PFSK-1 (cell line): Measurements from ENCODE around the gene UBE2M.
A peak's percentile ranks its signal among the peaks of the same experiment; 100 is the strongest.

Experiments
- FOXP2 ChIP-seq: optimal IDR thresholded peaks from 2 replicates; pipeline ENCODE3; 2011; ENCODE audit warnings: borderline replicate concordance, control low read depth, inconsistent platforms; ENCODE audit not compliant: insufficient read depth; ENCODE audit errors: extremely low read length, extremely low read depth
- POLR2AphosphoS5 ChIP-seq: IDR thresholded peaks from 2 replicates; pipeline ENCODE4 v1.6.1; 2012; ENCODE audit warnings: low read depth, mild to moderate bottlenecking, control low read depth, low read length, moderate library complexity
- SIN3A ChIP-seq: IDR thresholded peaks from 2 replicates; pipeline ENCODE4 v1.6.1; 2012; ENCODE audit warnings: mild to moderate bottlenecking, low read length, moderate library complexity, borderline replicate concordance; ENCODE audit not compliant: insufficient read depth
- TAF1 ChIP-seq: IDR thresholded peaks from 2 replicates; pipeline ENCODE4 v1.6.1; 2012; ENCODE audit warnings: low read length, control low read depth, borderline replicate concordance; ENCODE audit not compliant: insufficient read depth
- TF ChIP-seq, protein P1 (sequence below), 2 experiments: IDR thresholded peaks; 2 replicates each; pipeline versions ENCODE4 v1.6.1 to v1.8.0; 2011 to 2012; ENCODE audit warnings: low read depth in 2 of 2, low read length in 2 of 2, control low read depth in 1 of 2, inconsistent platforms in 1 of 2, mild to moderate bottlenecking in 1 of 2, moderate library complexity in 1 of 2; ENCODE audit not compliant: insufficient read depth in 1 of 2

Gene UBE2M

DNA sequence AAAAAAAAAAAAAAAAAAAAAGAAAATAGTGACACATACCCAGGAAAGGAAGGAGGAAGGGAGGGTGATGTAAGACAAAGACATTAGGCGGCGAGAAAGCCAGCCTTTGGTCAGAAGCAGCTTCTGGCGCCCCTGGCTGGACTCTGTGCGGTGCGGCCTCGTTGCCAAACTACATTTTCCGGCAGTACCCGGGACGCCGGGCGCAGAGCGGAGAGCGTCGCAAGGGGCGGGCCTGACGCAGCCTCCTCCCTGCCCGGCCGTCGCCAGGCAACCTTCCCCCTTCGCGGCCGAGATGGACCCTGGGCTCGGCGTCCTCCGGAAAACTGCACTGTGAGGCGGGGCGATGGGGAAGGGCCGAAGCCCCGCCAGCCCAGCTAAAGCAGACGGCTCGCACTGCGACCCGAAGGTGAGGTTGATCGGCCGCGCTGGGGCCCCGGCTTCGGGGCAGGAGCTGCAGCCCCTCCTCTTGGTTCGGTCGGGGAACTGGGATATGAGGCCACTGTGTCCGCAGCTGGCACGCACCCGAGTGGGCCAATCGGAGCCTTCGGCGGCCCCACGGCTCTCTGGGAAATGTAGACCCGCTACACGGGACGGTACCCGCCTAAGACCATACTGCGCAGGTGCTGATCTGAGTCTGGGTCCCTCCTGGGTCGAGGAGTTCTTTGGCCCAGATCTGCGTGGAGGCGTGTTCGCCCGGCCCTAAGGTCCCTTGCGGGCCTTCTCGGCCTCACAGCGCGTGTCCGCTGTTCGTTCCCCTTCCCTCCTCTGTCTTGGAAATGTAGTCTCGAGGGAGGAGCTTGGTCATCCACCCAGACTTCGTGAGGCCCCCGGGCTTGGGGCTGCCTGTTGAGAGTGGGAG is 17.0 kb upstream of the UBE2M start:
- TF ChIP-seq SIN3A: no peak
- peak; percentile 74 for TF ChIP-seq POLR2AphosphoS5
- peak; percentile 90 for TF ChIP-seq FOXP2
- TF ChIP-seq, protein P1, sequence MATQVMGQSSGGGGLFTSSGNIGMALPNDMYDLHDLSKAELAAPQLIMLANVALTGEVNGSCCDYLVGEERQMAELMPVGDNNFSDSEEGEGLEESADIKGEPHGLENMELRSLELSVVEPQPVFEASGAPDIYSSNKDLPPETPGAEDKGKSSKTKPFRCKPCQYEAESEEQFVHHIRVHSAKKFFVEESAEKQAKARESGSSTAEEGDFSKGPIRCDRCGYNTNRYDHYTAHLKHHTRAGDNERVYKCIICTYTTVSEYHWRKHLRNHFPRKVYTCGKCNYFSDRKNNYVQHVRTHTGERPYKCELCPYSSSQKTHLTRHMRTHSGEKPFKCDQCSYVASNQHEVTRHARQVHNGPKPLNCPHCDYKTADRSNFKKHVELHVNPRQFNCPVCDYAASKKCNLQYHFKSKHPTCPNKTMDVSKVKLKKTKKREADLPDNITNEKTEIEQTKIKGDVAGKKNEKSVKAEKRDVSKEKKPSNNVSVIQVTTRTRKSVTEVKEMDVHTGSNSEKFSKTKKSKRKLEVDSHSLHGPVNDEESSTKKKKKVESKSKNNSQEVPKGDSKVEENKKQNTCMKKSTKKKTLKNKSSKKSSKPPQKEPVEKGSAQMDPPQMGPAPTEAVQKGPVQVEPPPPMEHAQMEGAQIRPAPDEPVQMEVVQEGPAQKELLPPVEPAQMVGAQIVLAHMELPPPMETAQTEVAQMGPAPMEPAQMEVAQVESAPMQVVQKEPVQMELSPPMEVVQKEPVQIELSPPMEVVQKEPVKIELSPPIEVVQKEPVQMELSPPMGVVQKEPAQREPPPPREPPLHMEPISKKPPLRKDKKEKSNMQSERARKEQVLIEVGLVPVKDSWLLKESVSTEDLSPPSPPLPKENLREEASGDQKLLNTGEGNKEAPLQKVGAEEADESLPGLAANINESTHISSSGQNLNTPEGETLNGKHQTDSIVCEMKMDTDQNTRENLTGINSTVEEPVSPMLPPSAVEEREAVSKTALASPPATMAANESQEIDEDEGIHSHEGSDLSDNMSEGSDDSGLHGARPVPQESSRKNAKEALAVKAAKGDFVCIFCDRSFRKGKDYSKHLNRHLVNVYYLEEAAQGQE (IDR thresholded peaks at IDR 0.05; ENCODE audit: insufficient read depth in 1 of 2, low read depth in 2 of 2, low read length in 2 of 2): no peak
- TF ChIP-seq TAF1: peak; percentile 71; the same call in 1 of the 2 replicates

DNA sequence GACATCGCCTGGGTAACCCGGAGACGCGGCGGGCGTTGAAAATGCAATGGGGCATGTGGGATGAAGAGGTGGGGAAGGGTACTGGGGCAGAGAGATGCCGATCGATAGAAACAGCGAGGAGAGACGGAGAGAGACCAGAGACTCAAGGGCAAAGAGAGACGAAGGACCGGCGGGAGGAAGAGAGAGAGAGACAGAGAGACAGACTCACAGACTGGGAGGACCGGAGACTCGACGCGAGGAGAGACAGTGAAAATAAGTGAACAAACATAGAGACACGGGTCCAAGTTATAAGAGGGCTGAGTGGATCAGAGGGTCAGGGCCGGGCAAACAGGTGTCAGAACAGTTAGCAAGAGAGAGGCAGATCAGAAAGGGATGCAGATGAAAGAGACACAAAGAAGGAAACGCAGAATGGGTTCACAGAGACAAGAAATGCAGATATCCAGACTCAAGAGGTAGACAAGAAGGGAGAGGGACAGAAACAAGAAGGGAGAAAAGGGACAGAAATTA is 15.3 kb upstream of the UBE2M start:
- TF ChIP-seq, protein P1 (IDR thresholded peaks at IDR 0.05; ENCODE audit: insufficient read depth in 1 of 2, low read depth in 2 of 2, low read length in 2 of 2): no peak
- peak; percentile 86; the same call in 1 of the 2 replicates for TF ChIP-seq SIN3A

DNA sequence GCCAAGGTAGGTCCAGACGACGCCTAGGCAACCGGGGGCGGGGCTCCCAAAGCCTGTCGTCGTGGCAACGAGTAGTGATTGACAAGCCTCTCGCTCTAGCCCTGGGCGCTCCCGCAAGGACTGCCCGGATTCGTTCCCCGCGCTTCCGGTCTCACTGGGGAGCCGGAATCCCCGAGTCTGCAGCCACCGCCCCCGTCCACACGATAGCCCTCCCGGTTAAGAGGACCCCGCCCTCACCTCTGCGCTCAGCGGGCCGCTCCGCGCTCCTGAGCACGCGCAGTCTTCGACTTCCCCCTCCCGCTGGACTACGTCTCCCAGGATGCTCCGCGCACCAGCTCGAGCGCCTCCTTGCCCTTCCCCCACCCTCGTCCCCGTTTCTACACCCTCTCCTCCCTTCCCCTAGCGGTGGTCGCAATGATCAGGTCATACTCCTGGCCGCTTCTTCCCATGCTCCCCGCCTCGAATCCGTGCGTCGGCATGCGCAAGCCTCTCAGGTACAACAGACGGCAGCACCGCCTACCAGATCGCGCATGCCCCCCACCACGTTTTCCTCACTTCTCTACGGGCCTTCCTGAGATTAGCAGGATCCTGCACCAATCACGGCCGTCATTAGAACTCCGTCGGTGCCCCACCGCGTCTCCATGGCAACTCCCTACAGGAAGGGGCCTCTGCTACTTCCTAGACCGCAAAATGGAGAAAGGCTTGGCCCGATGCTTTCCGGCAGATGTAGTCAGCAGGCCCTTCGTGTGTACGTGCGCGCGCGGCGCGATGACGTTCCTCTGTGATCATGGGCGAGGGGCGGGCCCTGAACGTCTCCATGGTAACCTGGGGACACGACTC is 14.6 kb upstream of the UBE2M start, which contains the start of gene MZF1:
MZF1 (minus strand) TSS at position 518 of the 840 bp plus-strand sequence. CDS start 1,946 bp downstream, outside the sequence.
- TF ChIP-seq, protein P1 (IDR thresholded peaks at IDR 0.05; ENCODE audit: insufficient read depth in 1 of 2, low read depth in 2 of 2, low read length in 2 of 2): no peak
- peak; percentile 99 for TF ChIP-seq FOXP2
- peak; percentile 63; the same call in 1 of the 2 replicates for TF ChIP-seq TAF1
- TF ChIP-seq POLR2AphosphoS5: peak; percentile 54; the same call in 1 of the 2 replicates

DNA sequence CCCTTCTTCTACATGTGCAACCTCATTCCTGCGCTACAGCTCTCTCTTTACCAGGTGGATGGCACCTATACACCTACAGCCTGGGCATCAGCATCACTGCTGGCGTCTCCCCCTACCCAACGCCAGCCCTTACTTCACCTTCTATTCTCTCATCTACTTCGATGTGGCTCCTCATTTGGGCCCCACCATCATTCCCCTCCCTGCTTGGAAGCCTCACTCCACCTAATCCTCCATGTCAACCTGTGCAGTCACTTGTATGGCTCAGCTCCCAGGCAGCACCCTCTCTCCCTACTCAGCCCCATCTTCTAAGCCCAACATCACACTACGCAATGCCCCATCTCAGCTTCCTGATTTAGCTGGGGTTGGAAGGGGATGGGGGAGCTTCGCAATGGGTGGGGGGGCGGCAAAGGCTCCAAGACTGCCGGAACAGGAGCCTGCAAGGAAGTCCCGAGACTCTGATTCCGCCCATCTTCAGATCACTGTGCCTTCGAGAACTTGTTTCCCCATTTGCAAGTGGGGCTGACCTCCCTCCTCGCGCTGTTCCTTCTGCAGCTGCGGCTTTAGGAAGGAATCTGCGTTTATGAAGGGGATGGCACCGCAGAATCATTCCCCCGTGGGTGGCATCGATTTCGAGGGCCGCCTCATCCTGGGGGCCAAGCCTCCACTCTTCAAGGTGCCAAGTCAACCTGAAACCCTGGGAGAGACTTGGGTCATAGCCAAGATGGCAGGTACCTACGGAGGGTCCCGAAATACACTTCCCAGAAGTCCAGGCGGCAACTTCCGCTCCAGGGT is 13.8 kb upstream of the UBE2M start:
- no peak for TF ChIP-seq POLR2AphosphoS5
- no peak for TF ChIP-seq SIN3A
- no peak for TF ChIP-seq TAF1
- no peak for TF ChIP-seq FOXP2
- TF ChIP-seq, protein P1 (IDR thresholded peaks at IDR 0.05; ENCODE audit: insufficient read depth in 1 of 2, low read depth in 2 of 2, low read length in 2 of 2): no peak
